VCaP (cell line): ENCODE results near the gene METTL22.
A peak's percentile ranks its signal among the peaks of the same experiment; 100 is the strongest.
"Not testable (repeated sequence)": the region's sequence is repeated elsewhere in the genome, so short reads cannot be mapped to it uniquely, and the experiment has no call there.

ENCODE experiments used
- H3K27ac ChIP-seq: fragments of 450-650 bp; 2 replicates; pipeline ENCODE4 v1.5.1; 2017
- TF ChIP-seq, protein P1 (sequence below): fragments of 450-650 bp; conservative IDR thresholded peaks from 2 replicates; pipeline ENCODE4 v1.5.1; 2017; ENCODE audit warnings: mild to moderate bottlenecking, moderate library complexity

The METTL22 gene

GRCh38 chr16:8646326-8647053 lies 25.0 kb downstream of the METTL22 start:
- TF ChIP-seq, protein P1, sequence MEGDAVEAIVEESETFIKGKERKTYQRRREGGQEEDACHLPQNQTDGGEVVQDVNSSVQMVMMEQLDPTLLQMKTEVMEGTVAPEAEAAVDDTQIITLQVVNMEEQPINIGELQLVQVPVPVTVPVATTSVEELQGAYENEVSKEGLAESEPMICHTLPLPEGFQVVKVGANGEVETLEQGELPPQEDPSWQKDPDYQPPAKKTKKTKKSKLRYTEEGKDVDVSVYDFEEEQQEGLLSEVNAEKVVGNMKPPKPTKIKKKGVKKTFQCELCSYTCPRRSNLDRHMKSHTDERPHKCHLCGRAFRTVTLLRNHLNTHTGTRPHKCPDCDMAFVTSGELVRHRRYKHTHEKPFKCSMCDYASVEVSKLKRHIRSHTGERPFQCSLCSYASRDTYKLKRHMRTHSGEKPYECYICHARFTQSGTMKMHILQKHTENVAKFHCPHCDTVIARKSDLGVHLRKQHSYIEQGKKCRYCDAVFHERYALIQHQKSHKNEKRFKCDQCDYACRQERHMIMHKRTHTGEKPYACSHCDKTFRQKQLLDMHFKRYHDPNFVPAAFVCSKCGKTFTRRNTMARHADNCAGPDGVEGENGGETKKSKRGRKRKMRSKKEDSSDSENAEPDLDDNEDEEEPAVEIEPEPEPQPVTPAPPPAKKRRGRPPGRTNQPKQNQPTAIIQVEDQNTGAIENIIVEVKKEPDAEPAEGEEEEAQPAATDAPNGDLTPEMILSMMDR, result no peak
- no peak overlapping the region for H3K27ac ChIP-seq

DNA sequence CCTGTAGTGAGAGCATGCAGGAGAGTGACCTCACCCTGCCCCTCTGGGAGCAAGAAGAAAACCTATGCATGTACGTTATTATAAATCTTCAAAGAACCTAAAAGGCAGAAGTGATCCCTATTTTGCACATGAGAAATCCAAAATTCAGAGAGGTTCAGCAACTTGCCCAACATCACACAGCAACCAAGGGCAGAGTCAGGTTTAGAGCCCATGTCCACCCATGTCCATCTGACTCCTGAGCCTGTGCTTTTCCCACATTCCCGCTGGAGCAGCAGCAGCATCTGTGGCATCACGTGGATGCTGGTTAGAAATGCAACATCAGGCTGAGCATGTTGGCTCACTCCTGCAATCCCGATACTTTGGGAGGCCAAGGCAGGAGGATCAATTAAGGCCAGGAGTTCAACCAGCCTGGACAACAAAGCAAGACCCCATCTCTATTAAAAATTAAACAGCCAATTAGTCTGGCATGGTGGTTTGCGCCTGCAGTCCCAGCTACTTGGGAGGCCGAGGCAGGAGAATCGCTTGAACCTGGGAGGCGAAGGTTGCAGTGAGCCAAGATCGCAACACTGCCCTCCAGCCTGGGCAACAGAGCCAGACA lies 26.3 kb downstream of the METTL22 start:
- TF ChIP-seq, protein P1, result no peak
- no peak overlapping the region for H3K27ac ChIP-seq

- no peak overlapping the region for H3K27ac ChIP-seq
- TF ChIP-seq, protein P1, result no peak
These were observed 27.4 kb downstream of the METTL22 start for GRCh38 chr16:8648877-8649276.

- H3K27ac ChIP-seq, result no peak overlapping the region
- TF ChIP-seq, protein P1, result no peak
These were observed 28.5 kb downstream of the METTL22 start for GRCh38 chr16:8649829-8650554.

- H3K27ac ChIP-seq, result not testable (repeated sequence)
- TF ChIP-seq, protein P1, result peak; percentile 52
These were observed 30.5 kb downstream of the METTL22 start for GRCh38 chr16:8651958-8652357.

GRCh38 chr16:8655184-8655717 lies 33.8 kb downstream of the METTL22 start:
- TF ChIP-seq, protein P1, result peak; percentile 62
- H3K27ac ChIP-seq, result no peak overlapping the region

- TF ChIP-seq, protein P1, result no peak
- H3K27ac ChIP-seq, result no peak overlapping the region
These were observed 34.9 kb downstream of the METTL22 start for GRCh38 chr16:8656376-8656775.
